GM18505 (cell line): ENCODE measurements around the gene ARL4C.

Experiments used
- ATAC-seq: cut with Tn5 transposase; IDR thresholded peaks from one replicate; pipeline ENCODE4 v1.9.1; 2021; ENCODE audit not compliant: unreplicated experiment
- POLR2A ChIP-seq: IDR thresholded peaks from 4 replicates; pipeline ENCODE4 v1.6.1; 2011; ENCODE audit warnings: borderline replicate concordance; ENCODE audit not compliant: insufficient read depth, insufficient read length; ENCODE audit errors: extremely low read depth

The ARL4C gene

GRCh38 chr2:234451852-234452625, 44.8 kb downstream of the ARL4C start:
- TF ChIP-seq POLR2A = no peak
- no peak for ATAC-seq

DNA sequence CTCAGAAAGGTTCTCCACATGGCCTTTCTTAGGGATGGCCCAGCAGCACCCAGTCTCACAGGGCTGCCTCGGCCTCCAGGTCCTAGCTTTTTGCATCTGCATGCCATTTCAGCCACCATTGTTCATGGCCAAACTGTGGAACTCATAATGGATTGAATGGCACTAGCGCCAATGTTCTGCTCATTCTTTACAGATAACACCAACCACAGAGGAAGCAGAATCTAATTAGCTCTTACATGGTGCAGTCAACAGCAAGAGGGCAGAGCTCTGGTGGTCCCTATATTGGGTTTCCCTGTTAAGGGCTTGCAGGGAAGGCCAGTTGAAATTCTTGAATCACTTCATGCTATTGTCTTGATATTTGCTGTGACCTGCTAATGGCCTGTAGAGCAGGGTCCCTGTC, 45.6 kb downstream of the ARL4C start:
- ATAC-seq = no peak
- TF ChIP-seq POLR2A = no peak

- no peak for TF ChIP-seq POLR2A
- no peak for ATAC-seq
Observed at GRCh38 chr2:234450431-234451124, 46.3 kb downstream of the ARL4C start.

- no peak for TF ChIP-seq POLR2A
- ATAC-seq = no peak
Observed at GRCh38 chr2:234448506-234449184, 48.2 kb downstream of the ARL4C start.

GRCh38 chr2:234447963-234448362, 48.9 kb downstream of the ARL4C start:
- ATAC-seq = no peak
- no peak for TF ChIP-seq POLR2A

GRCh38 chr2:234447189-234447588, 49.7 kb downstream of the ARL4C start:
- ATAC-seq = no peak
- TF ChIP-seq POLR2A = no peak

DNA sequence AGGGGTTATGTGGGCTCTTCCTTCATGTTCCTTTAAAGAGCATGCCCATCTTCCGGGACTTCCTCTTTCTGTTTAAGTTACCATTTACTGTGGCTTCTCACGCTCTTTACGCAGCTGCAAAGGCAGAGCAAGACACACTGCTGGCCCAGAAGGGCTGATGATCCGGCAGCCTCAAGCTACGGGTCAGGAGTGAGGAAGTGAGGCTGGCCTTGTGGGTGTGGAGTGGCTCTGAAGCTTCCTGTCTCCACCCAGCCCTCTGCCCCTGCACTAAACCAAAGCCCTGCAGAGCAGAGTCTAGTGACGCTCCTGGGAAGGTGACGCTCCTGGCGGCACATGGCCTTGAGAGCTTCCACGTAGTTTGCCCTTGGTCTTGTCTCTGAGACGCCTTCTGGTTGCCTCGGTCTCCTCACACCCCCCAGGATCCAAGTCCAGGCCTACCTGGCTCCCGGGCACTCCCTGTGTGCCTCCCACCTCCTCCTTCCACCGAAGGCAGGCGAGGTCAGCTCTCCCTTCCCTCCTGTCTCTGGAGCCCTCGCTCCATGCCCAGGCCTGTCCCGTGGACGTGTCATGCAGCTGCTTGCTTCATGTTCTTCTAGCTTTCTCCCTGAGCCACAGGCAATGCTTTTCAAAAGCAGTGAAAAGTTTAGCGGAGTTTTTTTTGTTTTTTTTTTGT, 50.3 kb downstream of the ARL4C start:
- peak; percentile 54 for TF ChIP-seq POLR2A
- peak; percentile 89 for ATAC-seq

DNA sequence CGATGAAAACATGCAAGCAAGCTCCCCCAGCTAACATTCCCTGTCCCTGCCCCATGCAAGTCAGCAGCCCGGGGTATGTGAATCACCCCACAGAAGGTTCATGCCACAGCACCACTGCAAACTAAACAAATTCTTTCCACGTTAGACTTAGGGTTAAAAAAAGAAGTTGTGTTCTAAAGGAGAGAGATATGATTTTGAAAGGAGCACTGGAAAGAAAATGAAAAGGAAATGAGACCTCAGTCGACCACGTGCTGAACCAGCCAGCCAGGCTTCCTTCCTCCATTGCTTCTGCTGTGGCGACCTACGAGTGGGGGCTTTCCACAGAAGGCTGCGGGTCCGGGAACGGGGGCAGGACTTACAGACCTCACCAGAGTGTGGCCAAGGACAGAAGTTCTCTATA, 52.0 kb downstream of the ARL4C start:
- ATAC-seq = no peak
- TF ChIP-seq POLR2A = no peak

GRCh38 chr2:234444242-234444730, 52.6 kb downstream of the ARL4C start:
- ATAC-seq = no peak
- no peak for TF ChIP-seq POLR2A
